ENCODE data around the gene ZBTB49.
"Not testable (repeated sequence)": the region's sequence is repeated elsewhere in the genome, so short reads cannot be mapped to it uniquely, and the experiment has no call there.

The ZBTB49 gene

GRCh38 chr4:4323705-4324534 lies 33.9 kb downstream of the ZBTB49 start:
- no peak overlapping the region for H3K4me3 ChIP-seq (ENCODE audit: low read depth, low read length)

- no peak overlapping the region for H3K4me3 ChIP-seq (ENCODE audit: low read depth, low read length)
These were observed 35.3 kb downstream of the ZBTB49 start for GRCh38 chr4:4325321-4325720.

GRCh38 chr4:4326166-4326565 lies 36.1 kb downstream of the ZBTB49 start:
- H3K4me3 ChIP-seq (ENCODE audit: low read depth, low read length) = no peak overlapping the region

GRCh38 chr4:4327652-4328121 lies 37.6 kb downstream of the ZBTB49 start:
- H3K4me3 ChIP-seq (ENCODE audit: low read depth, low read length) = no peak overlapping the region

GRCh38 chr4:4328206-4328605 lies 38.2 kb downstream of the ZBTB49 start:
- no peak overlapping the region for H3K4me3 ChIP-seq (ENCODE audit: low read depth, low read length)

- no peak overlapping the region for H3K4me3 ChIP-seq (ENCODE audit: low read depth, low read length)
These were observed 38.8 kb downstream of the ZBTB49 start for GRCh38 chr4:4328840-4329239.

GRCh38 chr4:4329496-4329895 lies 39.4 kb downstream of the ZBTB49 start:
- H3K4me3 ChIP-seq (ENCODE audit: low read depth, low read length) = no peak overlapping the region

GRCh38 chr4:4330794-4331193 lies 40.7 kb downstream of the ZBTB49 start:
- no peak overlapping the region for H3K4me3 ChIP-seq (ENCODE audit: low read depth, low read length)

- no peak overlapping the region for H3K4me3 ChIP-seq (ENCODE audit: low read depth, low read length)
These were observed 42.5 kb downstream of the ZBTB49 start for GRCh38 chr4:4332529-4332928.

GRCh38 chr4:4333265-4333706 lies 43.2 kb downstream of the ZBTB49 start:
- H3K4me3 ChIP-seq (ENCODE audit: low read depth, low read length) = no peak overlapping the region

- no peak overlapping the region for H3K4me3 ChIP-seq (ENCODE audit: low read depth, low read length)
These were observed 44.9 kb downstream of the ZBTB49 start for GRCh38 chr4:4334798-4335520.

- H3K4me3 ChIP-seq (ENCODE audit: low read depth, low read length) = no peak overlapping the region
These were observed 48.4 kb downstream of the ZBTB49 start for GRCh38 chr4:4338210-4339001.

- H3K4me3 ChIP-seq (ENCODE audit: low read depth, low read length) = no peak overlapping the region
These were observed 49.5 kb downstream of the ZBTB49 start for GRCh38 chr4:4339504-4340085.

GRCh38 chr4:4341861-4342650 lies 52.0 kb downstream of the ZBTB49 start:
- H3K4me3 ChIP-seq (ENCODE audit: low read depth, low read length) = no peak overlapping the region

GRCh38 chr4:4343038-4343437 lies 53.0 kb downstream of the ZBTB49 start:
- H3K4me3 ChIP-seq (ENCODE audit: low read depth, low read length) = no peak overlapping the region

- H3K4me3 ChIP-seq (ENCODE audit: low read depth, low read length) = no peak overlapping the region
These were observed 55.0 kb downstream of the ZBTB49 start for GRCh38 chr4:4344915-4345527.

GRCh38 chr4:4347585-4347984 lies 57.5 kb downstream of the ZBTB49 start:
- no peak overlapping the region for H3K4me3 ChIP-seq (ENCODE audit: low read depth, low read length)

GRCh38 chr4:4348585-4348984 lies 58.5 kb downstream of the ZBTB49 start:
- H3K4me3 ChIP-seq (ENCODE audit: low read depth, low read length) = not testable (repeated sequence)

GRCh38 chr4:4349867-4350266 lies 59.8 kb downstream of the ZBTB49 start:
- H3K4me3 ChIP-seq (ENCODE audit: low read depth, low read length) = no peak overlapping the region

- no peak overlapping the region for H3K4me3 ChIP-seq (ENCODE audit: low read depth, low read length)
These were observed 60.9 kb downstream of the ZBTB49 start for GRCh38 chr4:4350909-4351308.
